Skin epidermis (tissue), 12 donors: ENCODE measurements around the gene GBE1.

Experiments
- H3K27ac ChIP-seq, 21 experiments: fragments of 200-600 bp; sonication (generic) in 11 of 21; one replicate each; pipeline ENCODE4 v1.5.0; 2020; ENCODE audit warnings: mild to moderate bottlenecking in 3 of 21, inconsistent platforms in 2 of 21, moderate library complexity in 2 of 21
- H3K4me3 ChIP-seq, 7 experiments: fragments of 200-600 bp; sonication (generic) in 2 of 7; one replicate each; pipeline ENCODE4 v1.5.0; 2020; ENCODE audit warnings: inconsistent platforms in 2 of 7, mild to moderate bottlenecking in 2 of 7, moderate library complexity in 1 of 7

Gene GBE1

DNA sequence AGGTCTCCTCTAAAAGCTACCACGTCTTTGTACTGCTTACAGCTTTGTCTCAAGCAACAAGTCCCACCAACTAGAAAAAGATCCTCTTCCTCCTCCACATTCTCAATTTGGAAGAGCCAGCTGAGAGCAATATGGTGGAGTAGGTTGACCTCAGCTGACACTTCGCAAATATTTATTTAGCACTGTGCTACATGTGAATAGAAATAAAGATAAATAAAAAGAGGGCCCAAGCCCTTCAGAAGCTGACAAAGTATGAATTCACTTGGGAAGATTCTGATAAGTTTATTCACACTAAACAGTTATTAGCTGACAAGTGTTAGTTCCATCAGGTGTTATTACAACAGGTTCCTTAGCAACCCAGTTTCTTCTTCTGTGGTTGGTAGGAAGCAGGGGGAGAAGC is 310.3 kb downstream of the GBE1 start:
- Histone ChIP-seq H3K27ac (no peak overlapping the region), H3K4me3 (no peak overlapping the region)

DNA sequence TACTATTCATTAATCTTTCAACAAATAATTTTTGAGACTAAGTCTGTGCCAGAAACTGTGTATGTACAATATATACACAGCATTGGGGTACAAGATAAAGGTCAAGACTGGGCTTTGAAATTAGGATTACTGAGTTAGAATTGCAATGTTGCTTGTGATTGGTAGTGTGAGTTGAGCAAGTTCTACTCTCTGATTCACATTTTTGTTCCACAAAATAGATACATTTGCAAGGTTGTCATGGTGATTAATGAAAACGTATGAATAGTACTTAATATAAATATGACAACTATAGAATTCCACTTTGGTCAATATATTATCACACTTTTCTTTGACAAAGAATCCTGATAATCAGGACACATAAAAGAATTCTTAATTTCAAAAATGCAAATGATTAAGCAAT is 314.6 kb downstream of the GBE1 start:
- H3K4me3 ChIP-seq, result no peak overlapping the region
- no peak overlapping the region for H3K27ac ChIP-seq

DNA sequence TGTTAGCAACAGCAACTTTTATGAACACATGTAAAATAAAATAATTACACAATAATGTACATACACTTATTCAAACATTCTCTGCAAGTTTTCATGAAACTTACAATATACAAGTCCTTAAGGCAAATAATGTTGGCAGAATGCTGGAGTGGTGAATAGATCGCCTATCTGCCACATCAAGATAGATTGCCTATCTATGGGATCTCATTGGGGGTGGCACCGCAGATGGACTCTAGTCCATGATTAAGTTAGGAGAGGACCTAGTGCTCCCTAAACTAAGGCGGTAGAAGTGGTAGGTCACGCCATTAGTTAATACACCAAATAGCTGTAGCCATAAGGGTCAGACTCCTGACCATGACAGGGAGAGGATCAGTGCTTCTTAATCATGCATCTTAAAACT is 315.7 kb downstream of the GBE1 start:
- Histone ChIP-seq H3K4me3 (no peak overlapping the region), H3K27ac (no peak overlapping the region)

DNA sequence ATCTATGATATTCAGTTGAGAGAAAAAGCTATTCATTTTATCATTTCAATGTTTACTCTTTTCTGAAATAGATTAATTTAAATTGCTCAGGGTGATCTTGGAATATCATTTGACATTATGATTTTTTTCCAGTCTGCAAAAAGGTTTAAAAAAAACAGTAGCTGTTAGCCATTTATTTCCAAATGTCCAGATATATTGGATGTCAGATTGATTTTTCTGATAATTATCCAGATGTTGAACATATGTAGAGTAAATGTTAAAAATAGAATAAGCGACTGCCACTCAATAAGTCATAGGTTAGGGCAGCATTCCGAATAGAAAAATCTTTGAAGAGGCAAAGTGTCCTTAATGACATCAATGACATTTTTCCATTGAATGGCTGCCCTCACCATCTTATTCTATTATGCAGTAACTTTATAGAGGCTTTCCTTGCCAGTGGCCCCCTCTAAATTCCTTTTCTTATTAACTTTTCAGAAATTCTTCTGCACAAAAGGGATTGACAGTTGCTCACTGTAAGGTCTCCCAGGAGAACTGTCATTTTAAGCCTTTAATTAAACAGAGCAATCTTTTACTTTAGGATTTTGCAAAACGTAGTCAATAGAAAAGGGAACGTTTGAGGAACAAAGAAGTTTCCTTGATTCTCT is 316.5 kb downstream of the GBE1 start:
- Histone ChIP-seq H3K4me3 (no peak overlapping the region), H3K27ac (no peak overlapping the region)

- peak overlapping the region in 3 of 21 experiments; percentile 15 to 57 (median 42) for H3K27ac ChIP-seq
- H3K4me3 ChIP-seq, result no peak overlapping the region
Measured at GRCh38 chr3:81443958-81444357, 317.5 kb downstream of the GBE1 start.

DNA sequence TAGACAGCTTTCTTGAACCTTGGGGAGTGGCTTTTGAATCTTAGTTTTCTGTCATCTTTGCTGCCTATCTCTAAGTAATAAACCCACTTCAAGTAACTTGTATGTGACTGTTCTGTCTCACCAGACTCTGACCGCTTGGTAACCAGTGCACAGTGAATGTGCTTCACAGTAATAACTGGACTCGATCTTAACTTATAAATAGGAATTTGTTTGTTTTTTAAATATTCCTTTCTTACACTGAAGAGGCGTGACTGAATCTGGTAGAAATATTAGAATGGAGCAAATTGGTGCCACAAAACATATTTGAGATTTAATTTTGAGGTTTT is 318.0 kb downstream of the GBE1 start:
- peak overlapping the region in 4 of 21 experiments; percentile 34 to 60 (median 43) for H3K27ac ChIP-seq
- H3K4me3 ChIP-seq, result no peak overlapping the region

- H3K4me3 ChIP-seq, result no peak overlapping the region
- H3K27ac ChIP-seq, result peak overlapping the region in 4 of 21 experiments; percentile 34 to 60 (median 43)
Measured at GRCh38 chr3:81442758-81443456, 318.5 kb downstream of the GBE1 start.

- H3K4me3 ChIP-seq, result no peak overlapping the region
- no peak overlapping the region for H3K27ac ChIP-seq
Measured at GRCh38 chr3:81440661-81441060, 320.8 kb downstream of the GBE1 start.
